Type B pancreatic cell (in vitro differentiated cells): ENCODE measurements around the gene IGSF8. TPM values are rescaled to one million over a fixed set of nuclear protein-coding genes. Genes with fewer than 3 reads are reported as not detected.

Experiments used
- DNase-seq: peaks from one replicate; pipeline ENCODE4 v3.0.0; 2021; ENCODE audit warnings: mixed read lengths; ENCODE audit not compliant: unreplicated experiment; ENCODE audit errors: extremely low spot score
- H3K27ac Mint-ChIP-seq: 2 replicates; pipeline ENCODE4 v1.8.0; 2021; ENCODE audit warnings: mild to moderate bottlenecking, mixed read lengths
- H3K27me3 Mint-ChIP-seq: 2 replicates; pipeline ENCODE4 v1.8.0; 2021; ENCODE audit warnings: mixed read lengths
- H3K36me3 Mint-ChIP-seq: 2 replicates; pipeline ENCODE4 v1.8.0; 2021; ENCODE audit warnings: mixed read lengths
- H3K4me1 Mint-ChIP-seq: one replicate; pipeline ENCODE4 v1.8.0; 2021; ENCODE audit warnings: mixed read lengths; ENCODE audit not compliant: unreplicated experiment
- H3K4me3 Mint-ChIP-seq: 2 replicates; pipeline ENCODE4 v1.8.0; 2021; ENCODE audit warnings: mild to moderate bottlenecking, mixed read lengths
- H3K9me3 Mint-ChIP-seq: 2 replicates; pipeline ENCODE4 v1.8.0; 2021; ENCODE audit warnings: mixed read lengths
- CTCF ChIP-seq: fragments of 200-600 bp; sonication (generic); conservative IDR thresholded peaks from 2 replicates; pipeline ENCODE4 v1.5.0; 2021; ENCODE audit warnings: antibody characterized with exemption, mild to moderate bottlenecking
- total RNA-seq: library from RNA; stranded (reverse); gene quantifications from 2 replicates; pipeline ENCODE4 v1.2.1, GENCODE V29; 2021; ENCODE audit warnings: low replicate concordance

IGSF8 gene
- total RNA-seq, 1 donor from 2014 or later, result 27.7 TPM

- H3K27ac Mint-ChIP-seq, result no peak overlapping the region
- H3K4me1 Mint-ChIP-seq, result peaks cover 34% of the 10 kb centered on the region
- H3K4me3 Mint-ChIP-seq, result no peak overlapping the region
- H3K9me3 Mint-ChIP-seq, result no peaks in the 10 kb centered on the region
- TF ChIP-seq CTCF, result no peak
- H3K27me3 Mint-ChIP-seq, result peaks cover 12% of the 10 kb centered on the region
- H3K36me3 Mint-ChIP-seq, result no peaks in the 10 kb centered on the region
- no peak for DNase-seq
Measured at GRCh38 chr1:160120797-160121196, 22.4 kb upstream of the IGSF8 start.

GRCh38 chr1:160118928-160119327 lies 20.5 kb upstream of the IGSF8 start:
- no peaks in the 10 kb centered on the region for H3K9me3 Mint-ChIP-seq
- H3K27ac Mint-ChIP-seq, result no peak overlapping the region
- TF ChIP-seq CTCF, result no peak
- no peak overlapping the region for H3K4me3 Mint-ChIP-seq
- DNase-seq, result no peak
- H3K36me3 Mint-ChIP-seq, result no peaks in the 10 kb centered on the region
- peaks cover 38% of the 10 kb centered on the region for H3K4me1 Mint-ChIP-seq
- peaks cover 17% of the 10 kb centered on the region for H3K27me3 Mint-ChIP-seq

- Mint-ChIP-seq H3K27ac (no peak overlapping the region), H3K27me3 (peaks cover 20% of the 10 kb centered on the region), H3K36me3 (no peaks in the 10 kb centered on the region), H3K4me1 (peaks cover 47% of the 10 kb centered on the region), H3K4me3 (peak overlapping the region; percentile 47), H3K9me3 (no peaks in the 10 kb centered on the region)
- no peak for DNase-seq
- TF ChIP-seq CTCF, result no peak
Measured at GRCh38 chr1:160117709-160118183, 19.3 kb upstream of the IGSF8 start.

- Mint-ChIP-seq H3K4me3 (no peak overlapping the region), H3K4me1 (peaks cover 51% of the 10 kb centered on the region), H3K27ac (no peak overlapping the region), H3K36me3 (no peaks in the 10 kb centered on the region), H3K9me3 (no peaks in the 10 kb centered on the region), H3K27me3 (peaks cover 20% of the 10 kb centered on the region)
- no peak for DNase-seq
- TF ChIP-seq CTCF, result no peak
Measured at GRCh38 chr1:160117300-160117699, 18.9 kb upstream of the IGSF8 start.

- H3K27ac Mint-ChIP-seq, result no peak overlapping the region
- peak overlapping the region; percentile 36 for H3K4me3 Mint-ChIP-seq
- H3K27me3 Mint-ChIP-seq, result peaks cover 20% of the 10 kb centered on the region
- H3K4me1 Mint-ChIP-seq, result peaks cover 57% of the 10 kb centered on the region
- DNase-seq, result no peak
- no peak for TF ChIP-seq CTCF
- no peaks in the 10 kb centered on the region for H3K36me3 Mint-ChIP-seq
- H3K9me3 Mint-ChIP-seq, result no peaks in the 10 kb centered on the region
Measured at GRCh38 chr1:160116283-160117147, 18.1 kb upstream of the IGSF8 start.
